Loucy (cell line): Measurements from ENCODE around the gene NPW.

Experiments
- EZH2phosphoT487 ChIP-seq: fragments of 200-600 bp; IDR thresholded peaks from 2 replicates; pipeline ENCODE4 v1.6.1; 2018; ENCODE audit warnings: antibody characterized with exemption, mild to moderate bottlenecking, moderate library complexity, borderline replicate concordance
- TF ChIP-seq, protein P1 (sequence below): fragments of 200-600 bp; sonication (generic); conservative IDR thresholded peaks from 2 replicates; pipeline ENCODE4 v1.5.1; 2014; ENCODE audit warnings: mild to moderate bottlenecking, antibody characterized with exemption, low read length

DNA sequence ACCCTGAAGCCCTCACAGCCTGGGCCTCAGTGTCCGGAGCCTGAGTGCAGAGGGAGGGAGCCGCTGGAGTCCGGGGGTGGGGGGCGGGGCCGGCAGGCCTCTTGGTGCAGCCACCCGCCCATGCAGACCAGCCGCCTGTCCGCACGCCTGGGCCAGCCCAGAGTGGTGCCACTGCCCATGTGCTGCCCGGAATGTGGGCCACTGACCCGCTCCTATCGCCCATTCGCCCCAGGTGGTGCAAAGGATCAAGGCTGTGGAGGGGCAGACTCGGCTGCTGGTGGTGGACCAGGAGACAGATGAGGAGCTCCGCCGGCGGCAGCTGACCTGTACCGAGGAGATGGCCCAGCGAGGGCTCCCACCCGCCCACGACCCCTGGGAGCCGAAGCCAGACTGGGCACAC, 9.8 kb downstream of the NPW start:
- TF ChIP-seq, protein P1, sequence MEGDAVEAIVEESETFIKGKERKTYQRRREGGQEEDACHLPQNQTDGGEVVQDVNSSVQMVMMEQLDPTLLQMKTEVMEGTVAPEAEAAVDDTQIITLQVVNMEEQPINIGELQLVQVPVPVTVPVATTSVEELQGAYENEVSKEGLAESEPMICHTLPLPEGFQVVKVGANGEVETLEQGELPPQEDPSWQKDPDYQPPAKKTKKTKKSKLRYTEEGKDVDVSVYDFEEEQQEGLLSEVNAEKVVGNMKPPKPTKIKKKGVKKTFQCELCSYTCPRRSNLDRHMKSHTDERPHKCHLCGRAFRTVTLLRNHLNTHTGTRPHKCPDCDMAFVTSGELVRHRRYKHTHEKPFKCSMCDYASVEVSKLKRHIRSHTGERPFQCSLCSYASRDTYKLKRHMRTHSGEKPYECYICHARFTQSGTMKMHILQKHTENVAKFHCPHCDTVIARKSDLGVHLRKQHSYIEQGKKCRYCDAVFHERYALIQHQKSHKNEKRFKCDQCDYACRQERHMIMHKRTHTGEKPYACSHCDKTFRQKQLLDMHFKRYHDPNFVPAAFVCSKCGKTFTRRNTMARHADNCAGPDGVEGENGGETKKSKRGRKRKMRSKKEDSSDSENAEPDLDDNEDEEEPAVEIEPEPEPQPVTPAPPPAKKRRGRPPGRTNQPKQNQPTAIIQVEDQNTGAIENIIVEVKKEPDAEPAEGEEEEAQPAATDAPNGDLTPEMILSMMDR, result no peak
- TF ChIP-seq EZH2phosphoT487, result no peak
